Activated gamma-delta T cell treated with Interleukin-2 at 50 U/mL for 16 hours (primary cell): ENCODE data around the gene HNRNPUL1.
"Not testable (repeated sequence)": the region's sequence is repeated elsewhere in the genome, so short reads cannot be mapped to it uniquely, and the experiment has no call there.

Experiments
- DNase-seq: peaks from one replicate; pipeline ENCODE4 v3.0.0-alpha.2; 2020

HNRNPUL1 gene

GRCh38 chr19:41263850-41264580, at the start of gene HNRNPUL1:
TSS of gene HNRNPUL1 (plus strand) at chr19:41264372. CDS start at chr19:41264504, 132 bp downstream.
- DNase-seq = peak; percentile 99

- DNase-seq = no peak
Observed at GRCh38 chr19:41217741-41218140, 46.4 kb upstream of the HNRNPUL1 start.

- DNase-seq = no peak
Observed at GRCh38 chr19:41218249-41218614, 45.9 kb upstream of the HNRNPUL1 start.

- DNase-seq = no peak
Observed at GRCh38 chr19:41218615-41219507, 45.3 kb upstream of the HNRNPUL1 start, which contains the start of gene AXL. TSS of gene AXL (plus strand) at chr19:41219223. CDS start at chr19:41219393, 170 bp downstream.

GRCh38 chr19:41219924-41220567, 44.1 kb upstream of the HNRNPUL1 start:
- no peak for DNase-seq

DNA sequence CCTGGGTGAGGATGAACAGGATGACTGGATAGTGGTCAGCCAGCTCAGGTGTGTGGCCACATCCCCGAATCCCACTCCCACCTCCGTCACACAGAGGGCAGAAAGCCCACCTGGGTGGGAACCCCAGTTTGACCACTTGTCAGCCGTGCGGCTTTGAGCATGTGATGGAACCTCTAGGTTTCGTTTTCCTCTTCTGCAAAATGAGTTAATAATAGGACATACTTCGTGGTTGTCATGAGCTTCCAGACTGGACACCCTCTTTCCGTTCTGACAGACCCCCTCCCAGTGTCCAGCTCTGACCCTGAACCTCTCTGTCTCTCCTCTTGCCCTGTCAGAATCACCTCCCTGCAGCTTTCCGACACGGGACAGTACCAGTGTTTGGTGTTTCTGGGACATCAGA, 43.4 kb upstream of the HNRNPUL1 start:
- no peak for DNase-seq

- no peak for DNase-seq
Observed at GRCh38 chr19:41221514-41222205, 42.5 kb upstream of the HNRNPUL1 start.

DNA sequence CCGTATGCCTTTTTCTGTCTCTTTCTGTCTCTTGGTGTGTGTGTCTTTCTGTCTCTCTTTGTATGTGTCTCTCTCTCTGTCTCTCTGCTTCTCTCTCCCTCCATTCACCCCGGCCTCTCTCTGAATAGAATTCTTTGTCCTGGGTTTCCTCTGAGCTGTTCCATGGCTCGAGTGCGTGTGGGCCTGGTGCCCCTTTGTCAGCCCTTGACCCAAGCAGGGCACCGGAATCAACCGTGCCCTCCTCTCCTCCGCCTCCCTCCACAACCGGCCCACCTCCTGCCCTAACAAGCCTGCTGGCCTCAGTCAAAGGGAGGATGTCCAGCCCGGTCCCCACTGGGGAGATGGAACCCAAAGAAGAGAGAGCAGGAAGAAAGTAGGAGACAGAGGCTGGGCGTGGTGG, 41.9 kb upstream of the HNRNPUL1 start:
- DNase-seq = no peak

GRCh38 chr19:41223431-41224234, 40.5 kb upstream of the HNRNPUL1 start:
- no peak for DNase-seq

- no peak for DNase-seq
Observed at GRCh38 chr19:41224632-41225031, 39.5 kb upstream of the HNRNPUL1 start.

GRCh38 chr19:41225238-41226052, 38.7 kb upstream of the HNRNPUL1 start:
- peak; percentile 12 for DNase-seq

DNA sequence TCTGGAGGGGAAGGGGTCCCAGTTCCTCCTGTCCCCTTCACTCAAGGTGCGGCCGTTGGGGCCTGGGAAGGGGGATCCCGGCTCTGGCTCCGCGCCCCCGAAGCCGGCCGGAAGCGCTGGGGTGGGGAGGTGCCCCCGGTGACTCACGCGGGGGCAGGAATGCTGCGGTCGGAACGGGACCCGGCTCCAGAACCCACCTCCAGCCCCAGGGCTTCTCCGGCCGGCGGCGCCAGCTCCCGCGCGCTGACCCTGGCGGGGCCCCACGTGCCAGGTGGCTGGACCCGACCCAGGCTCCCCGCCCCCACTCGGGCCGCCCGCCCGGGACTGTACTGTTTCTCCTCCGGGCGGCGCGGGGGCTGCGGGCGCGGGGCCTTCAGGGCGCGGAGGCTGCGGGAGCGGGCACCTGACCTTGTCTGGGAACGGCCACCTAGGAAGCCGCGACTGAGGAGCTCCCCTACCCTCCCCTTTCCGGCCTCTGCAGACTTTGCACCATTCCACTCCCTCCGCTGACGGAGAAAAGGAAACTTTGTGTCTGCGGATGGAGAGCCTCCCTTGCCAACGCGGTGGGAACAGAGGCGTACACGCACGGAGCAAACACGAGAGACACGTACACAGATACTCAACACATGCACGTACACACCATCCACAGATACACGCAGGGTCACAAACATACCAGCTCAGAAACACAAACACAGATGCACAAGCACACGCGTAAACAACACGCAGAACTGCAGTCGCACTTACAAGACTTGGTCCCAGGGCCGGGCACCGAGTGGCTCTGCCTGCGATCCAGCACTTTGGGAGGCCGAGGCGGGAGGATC, 37.9 kb upstream of the HNRNPUL1 start:
- peak; percentile 13 for DNase-seq

DNA sequence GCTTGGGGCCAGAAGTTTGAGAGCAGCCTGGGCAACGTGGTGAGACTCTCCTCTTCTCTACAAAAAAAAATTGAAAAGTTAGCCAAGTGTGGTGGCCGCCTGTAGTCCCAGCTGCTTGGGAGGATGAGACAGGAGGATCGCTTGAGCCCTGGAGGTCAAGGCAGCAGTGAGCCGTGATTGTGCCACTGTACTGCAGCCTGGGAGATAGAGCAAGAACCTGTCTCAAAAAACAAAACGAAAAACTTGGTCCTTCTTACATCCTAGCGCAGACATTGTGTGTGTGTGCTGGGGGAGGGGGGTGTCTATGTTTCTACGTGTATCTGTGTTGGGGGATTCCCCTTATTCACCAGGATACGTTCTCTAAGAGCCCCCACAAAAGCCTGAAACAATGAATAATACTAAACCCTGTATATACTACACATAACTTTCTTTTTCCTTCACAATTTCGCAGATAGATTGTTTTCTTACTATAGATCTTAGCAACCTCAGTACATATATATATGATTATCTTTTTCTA, 37.2 kb upstream of the HNRNPUL1 start:
- no peak for DNase-seq

DNA sequence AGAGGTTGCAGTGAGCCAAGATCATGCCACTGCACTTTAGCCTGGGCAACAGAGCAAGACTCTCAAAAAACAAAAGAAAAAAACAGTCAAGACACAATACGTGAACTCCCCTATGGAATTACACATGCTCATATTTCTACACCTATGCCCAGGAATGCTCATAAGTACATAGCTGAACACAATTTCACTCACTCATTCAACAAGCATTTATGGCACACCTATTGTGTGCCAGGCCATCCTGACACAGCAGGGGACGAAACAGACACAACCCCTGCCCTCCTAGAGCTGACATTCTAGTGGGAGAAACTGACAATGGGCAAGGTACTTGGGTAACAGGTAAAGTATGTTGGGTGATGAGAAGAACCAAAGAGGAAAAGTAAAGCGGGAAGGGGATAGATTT, 35.7 kb upstream of the HNRNPUL1 start:
- no peak for DNase-seq

- DNase-seq = not testable (repeated sequence)
Observed at GRCh38 chr19:41229338-41229737, 34.8 kb upstream of the HNRNPUL1 start.

- no peak for DNase-seq
Observed at GRCh38 chr19:41230067-41230857, 33.9 kb upstream of the HNRNPUL1 start.

GRCh38 chr19:41232686-41233085, 31.5 kb upstream of the HNRNPUL1 start:
- no peak for DNase-seq

DNA sequence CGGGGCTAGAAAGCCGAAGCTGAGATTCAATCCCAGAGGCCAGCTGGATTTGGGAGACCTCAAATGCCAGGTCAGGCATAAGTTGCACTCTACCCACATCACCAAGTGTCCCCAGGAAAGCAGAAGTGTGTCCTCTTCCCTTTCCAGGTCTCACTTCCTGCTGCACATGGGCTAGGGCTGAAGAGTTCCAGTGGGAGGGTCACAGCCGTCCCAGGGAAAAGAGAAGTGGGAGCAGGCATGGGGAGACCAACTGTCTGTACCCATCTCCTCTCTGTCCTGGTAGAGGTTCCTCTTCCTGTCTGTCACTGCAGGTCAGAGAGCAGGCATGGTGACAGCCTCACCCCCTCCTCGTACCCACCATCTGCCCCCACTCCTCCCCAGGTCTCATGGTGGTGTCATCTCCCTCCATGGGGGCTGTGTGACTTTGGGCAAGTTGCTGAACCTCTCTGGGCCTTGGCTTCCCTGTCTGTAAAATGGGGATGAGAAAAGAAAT, 30.4 kb upstream of the HNRNPUL1 start:
- DNase-seq = no peak
